HEK293 (cell line): ENCODE data around the gene UPK3BL2.
"Not testable (repeated sequence)": the region's sequence is repeated elsewhere in the genome, so short reads cannot be mapped to it uniquely, and the experiment has no call there.

Experiments used
- CTCF ChIA-PET: fragments of 350-600 bp; formaldehyde crosslinking; extraction: SDS; loops from one replicate; lab custom pipeline; 2021; ENCODE audit warnings: antibody characterized with exemption; lab: Yijun Ruan, JAX
- POLR2A ChIA-PET: fragments of 300-600 bp; formaldehyde crosslinking; extraction: SDS; loops from one replicate; lab custom pipeline; 2020; ENCODE audit warnings: antibody characterized with exemption, inconsistent platforms; lab: Yijun Ruan, JAX
- H3K27ac ChIP-seq: fragments of 200-500 bp; sonication (Bioruptor generic); 2 replicates; pipeline ENCODE4 v1.5.1; 2014; ENCODE audit warnings: low read depth, low read length, control low read depth, inconsistent platforms; ENCODE audit errors: extremely low read depth
- H3K36me3 ChIP-seq, 2 experiments: fragments of 200-500 bp in 1 of 2; sonication (Bioruptor generic) in 1 of 2; 1 replicate in 1 of 2; 2 replicates in 1 of 2; pipeline ENCODE4 v1.5.1; 2014 to 2017; ENCODE audit warnings: inconsistent platforms in 2 of 2, low read length in 2 of 2; ENCODE audit not compliant: control insufficient read depth in 2 of 2, insufficient read depth in 1 of 2
- H3K4me1 ChIP-seq: fragments of 200-500 bp; sonication (Bioruptor generic); 2 replicates; pipeline ENCODE4 v1.5.1; 2014; ENCODE audit warnings: mild to moderate bottlenecking, low read length, inconsistent platforms; ENCODE audit not compliant: control insufficient read depth, insufficient read depth
- H3K4me3 ChIP-seq: 2 replicates; pipeline ENCODE4 v1.5.1; 2011; ENCODE audit warnings: low read depth, mild to moderate bottlenecking, control low read depth, low read length, moderate library complexity
- H3K9me3 ChIP-seq: fragments of 200-500 bp; sonication (Bioruptor generic); 2 replicates; pipeline ENCODE4 v1.5.1; 2014; ENCODE audit warnings: low read depth, low read length, inconsistent platforms; ENCODE audit not compliant: control insufficient read depth, insufficient read depth
- EGR2 ChIP-seq: fragments of 450-650 bp; formaldehyde crosslinking; IDR thresholded peaks from 2 replicates; pipeline ENCODE4 v1.5.1; 2016; ENCODE audit warnings: low read depth, missing biosample characterization, missing genetic modification characterization
- KLF1 ChIP-seq: fragments of 450-650 bp; formaldehyde crosslinking; IDR thresholded peaks from 2 replicates; pipeline ENCODE4 v1.5.1; 2016; ENCODE audit warnings: missing biosample characterization, missing genetic modification characterization
- KLF17 ChIP-seq: fragments of 450-650 bp; formaldehyde crosslinking; IDR thresholded peaks from 2 replicates; pipeline ENCODE4 v1.5.1; 2016; ENCODE audit warnings: missing biosample characterization, missing genetic modification characterization
- SP3 ChIP-seq: fragments of 450-650 bp; formaldehyde crosslinking; IDR thresholded peaks from 2 replicates; pipeline ENCODE4 v1.5.1; 2016; ENCODE audit warnings: missing biosample characterization, missing genetic modification characterization
- TSHZ1 ChIP-seq: fragments of 450-650 bp; formaldehyde crosslinking; IDR thresholded peaks from 2 replicates; pipeline ENCODE4 v1.5.1; 2016; ENCODE audit warnings: missing biosample characterization, missing genetic modification characterization, borderline replicate concordance
- ZFHX2 ChIP-seq: fragments of 450-650 bp; formaldehyde crosslinking; conservative IDR thresholded peaks from 2 replicates; pipeline ENCODE4 v1.5.1; 2016; ENCODE audit warnings: missing biosample characterization, missing genetic modification characterization
- ZNF266 ChIP-seq: fragments of 450-650 bp; formaldehyde crosslinking; IDR thresholded peaks from 2 replicates; pipeline ENCODE4 v1.5.1; 2016; ENCODE audit warnings: missing biosample characterization, missing genetic modification characterization, low read depth
- ZNF398 ChIP-seq: fragments of 450-650 bp; formaldehyde crosslinking; IDR thresholded peaks from 2 replicates; pipeline ENCODE4 v1.5.1; 2017; ENCODE audit warnings: missing biosample characterization, missing genetic modification characterization
- TF ChIP-seq, protein P1 (sequence below): fragments of 450-650 bp; formaldehyde crosslinking; IDR thresholded peaks from 2 replicates; pipeline ENCODE4 v1.5.1; 2016; ENCODE audit warnings: missing biosample characterization, missing genetic modification characterization

UPK3BL2 gene

DNA sequence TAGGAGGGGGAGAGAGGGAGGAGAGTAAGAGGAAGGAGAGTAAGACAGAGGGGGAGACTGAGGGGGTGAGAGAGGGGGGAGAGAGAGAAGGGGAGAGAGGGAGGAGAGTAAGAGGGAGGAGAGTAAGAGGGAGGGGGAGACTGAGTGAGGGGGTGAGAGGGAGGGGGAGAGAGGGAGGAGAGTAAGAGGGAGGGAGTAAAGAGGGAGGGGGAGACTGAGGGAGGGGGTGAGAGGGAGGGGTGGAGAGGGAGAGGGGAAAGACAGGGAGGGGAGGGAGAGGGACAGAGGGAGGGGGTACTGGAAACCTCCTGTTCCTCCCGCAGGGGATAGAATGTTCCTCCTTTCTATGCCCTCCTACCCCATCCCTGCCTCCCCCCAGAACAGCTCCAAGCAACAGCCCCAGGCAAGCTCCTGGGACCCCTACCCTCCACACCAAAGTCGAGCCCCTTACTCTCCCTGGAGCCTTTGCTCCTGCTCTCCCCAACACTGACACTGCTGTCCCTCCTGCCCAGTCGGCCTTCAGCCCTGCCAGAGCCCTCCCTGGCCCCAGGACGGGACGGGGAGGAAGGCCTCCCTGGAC lies 30.8 kb downstream of the UPK3BL2 start (continued):
- TF ChIP-seq TSHZ1 (tag by site-specific recombination) (0 out of 2 replicates have a peak, but pooled peaks have one; percentile 30), ZFHX2 (tag by site-specific recombination) (peak; percentile 76), EGR2 (tag by site-specific recombination) (peak; percentile 54; the same call in 1 of the 2 replicates), SP3 (tag by site-specific recombination) (peak; percentile 67), KLF17 (peak; percentile 91), ZNF266 (peak; percentile 35; the same call in 1 of the 2 replicates), ZNF398 (tag by site-specific recombination) (0 out of 2 replicates have a peak, but pooled peaks have one; percentile 16), KLF1 (0 out of 2 replicates have a peak, but pooled peaks have one; percentile 50)
- TF ChIP-seq, protein P1, sequence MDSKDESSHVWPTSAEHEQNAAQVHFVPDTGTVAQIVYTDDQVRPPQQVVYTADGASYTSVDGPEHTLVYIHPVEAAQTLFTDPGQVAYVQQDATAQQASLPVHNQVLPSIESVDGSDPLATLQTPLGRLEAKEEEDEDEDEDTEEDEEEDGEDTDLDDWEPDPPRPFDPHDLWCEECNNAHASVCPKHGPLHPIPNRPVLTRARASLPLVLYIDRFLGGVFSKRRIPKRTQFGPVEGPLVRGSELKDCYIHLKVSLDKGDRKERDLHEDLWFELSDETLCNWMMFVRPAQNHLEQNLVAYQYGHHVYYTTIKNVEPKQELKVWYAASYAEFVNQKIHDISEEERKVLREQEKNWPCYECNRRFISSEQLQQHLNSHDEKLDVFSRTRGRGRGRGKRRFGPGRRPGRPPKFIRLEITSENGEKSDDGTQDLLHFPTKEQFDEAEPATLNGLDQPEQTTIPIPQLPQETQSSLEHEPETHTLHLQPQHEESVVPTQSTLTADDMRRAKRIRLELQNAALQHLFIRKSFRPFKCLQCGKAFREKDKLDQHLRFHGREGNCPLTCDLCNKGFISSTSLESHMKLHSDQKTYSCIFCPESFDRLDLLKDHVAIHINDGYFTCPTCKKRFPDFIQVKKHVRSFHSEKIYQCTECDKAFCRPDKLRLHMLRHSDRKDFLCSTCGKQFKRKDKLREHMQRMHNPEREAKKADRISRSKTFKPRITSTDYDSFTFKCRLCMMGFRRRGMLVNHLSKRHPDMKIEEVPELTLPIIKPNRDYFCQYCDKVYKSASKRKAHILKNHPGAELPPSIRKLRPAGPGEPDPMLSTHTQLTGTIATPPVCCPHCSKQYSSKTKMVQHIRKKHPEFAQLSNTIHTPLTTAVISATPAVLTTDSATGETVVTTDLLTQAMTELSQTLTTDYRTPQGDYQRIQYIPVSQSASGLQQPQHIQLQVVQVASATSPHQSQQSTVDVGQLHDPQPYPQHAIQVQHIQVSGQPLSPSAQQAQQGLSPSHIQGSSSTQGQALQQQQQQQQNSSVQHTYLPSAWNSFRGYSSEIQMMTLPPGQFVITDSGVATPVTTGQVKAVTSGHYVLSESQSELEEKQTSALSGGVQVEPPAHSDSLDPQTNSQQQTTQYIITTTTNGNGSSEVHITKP (tag by site-specific recombination) = 0 out of 2 replicates have a peak, but pooled peaks have one; percentile 28

DNA sequence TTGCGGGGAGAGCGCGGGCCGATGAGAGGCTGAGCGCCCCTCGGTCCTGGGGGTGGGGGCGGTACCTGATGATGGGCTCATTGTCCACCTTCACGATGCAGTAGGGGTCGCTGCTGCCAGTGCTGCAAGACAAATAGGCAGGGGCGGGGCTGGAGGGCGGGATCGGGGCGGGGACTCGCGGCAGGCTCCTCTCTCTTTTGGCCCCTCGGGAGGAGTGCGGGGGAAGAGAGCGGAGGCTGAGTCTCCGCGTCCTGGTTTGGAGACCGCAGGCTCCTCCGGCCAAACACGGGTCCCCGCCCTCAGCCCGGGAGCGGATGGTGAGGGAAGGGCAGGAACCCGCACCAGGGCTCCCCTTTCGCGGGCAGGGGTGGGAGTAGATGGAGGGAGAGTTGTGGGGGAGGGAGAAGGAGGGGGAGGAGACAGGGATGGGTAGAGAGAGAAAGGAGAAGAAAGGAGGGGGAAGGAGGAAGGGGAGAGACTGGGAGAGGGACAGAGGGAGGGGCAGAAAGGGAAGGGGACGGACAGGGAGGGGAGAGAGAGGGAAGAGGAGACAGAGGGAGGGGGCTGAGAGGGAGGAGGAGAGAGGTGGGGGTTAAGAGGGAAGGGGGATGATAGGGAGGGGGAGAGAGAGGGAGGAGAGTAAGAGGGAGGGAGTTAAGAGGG lies 31.5 kb downstream of the UPK3BL2 start:
- H3K9me3 ChIP-seq, CTCF ChIA-PET, H3K27ac ChIP-seq, H3K4me3 ChIP-seq, H3K4me1 ChIP-seq, H3K36me3 ChIP-seq, POLR2A ChIA-PET: not testable (repeated sequence)

- H3K4me3 ChIP-seq, H3K9me3 ChIP-seq, POLR2A ChIA-PET, H3K36me3 ChIP-seq, H3K27ac ChIP-seq, CTCF ChIA-PET, H3K4me1 ChIP-seq: not testable (repeated sequence)
Observed at GRCh38 chr7:102510575-102510974, 32.9 kb downstream of the UPK3BL2 start.

- H3K4me1 ChIP-seq, H3K27ac ChIP-seq, POLR2A ChIA-PET, H3K36me3 ChIP-seq, H3K4me3 ChIP-seq, H3K9me3 ChIP-seq, CTCF ChIA-PET: not testable (repeated sequence)
Observed at GRCh38 chr7:102507410-102508088, 35.9 kb downstream of the UPK3BL2 start.

DNA sequence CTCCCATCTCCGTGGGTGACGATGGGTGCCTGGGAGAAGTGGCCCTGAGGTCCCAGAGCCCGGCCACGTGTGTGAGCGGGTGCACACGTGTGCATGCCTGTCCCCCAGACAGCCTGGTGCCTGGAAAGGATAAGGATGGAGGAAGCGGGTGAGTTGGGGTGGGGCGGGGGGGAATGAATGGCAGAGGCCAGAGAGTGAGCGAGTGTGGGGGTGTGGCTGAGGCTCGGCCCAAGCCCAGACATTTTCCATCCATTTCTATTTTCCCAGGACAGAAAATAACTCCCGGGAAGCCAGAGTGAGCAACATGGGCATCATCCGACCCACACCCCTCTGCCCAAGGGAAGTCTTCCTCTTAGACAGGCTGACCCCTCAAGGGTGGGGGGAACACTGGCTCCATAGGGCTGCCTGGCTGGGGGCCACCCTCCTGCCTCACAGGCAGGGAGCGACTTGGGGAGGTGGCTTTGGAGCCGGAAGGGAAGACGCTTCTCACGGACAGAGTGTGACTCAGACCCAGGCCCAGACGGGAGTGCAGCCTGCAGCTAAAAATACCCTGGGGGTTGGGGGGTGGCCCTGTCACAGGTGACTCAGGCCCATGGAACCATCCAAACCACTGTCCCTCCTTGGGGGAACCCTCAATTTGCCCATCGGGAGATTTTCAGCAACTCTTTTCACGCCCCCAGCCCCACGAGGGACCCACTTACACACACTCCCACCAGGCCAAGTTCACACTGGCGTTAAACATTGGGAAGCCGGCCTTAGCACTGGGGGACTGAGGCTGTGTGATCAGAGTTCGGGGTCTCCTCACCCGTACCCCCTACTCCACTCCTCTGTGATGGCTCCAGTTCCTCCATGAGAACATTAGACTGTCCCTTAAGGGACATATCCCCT lies 38.0 kb downstream of the UPK3BL2 start:
- H3K4me1 ChIP-seq, H3K36me3 ChIP-seq, H3K27ac ChIP-seq, H3K9me3 ChIP-seq, H3K4me3 ChIP-seq, CTCF ChIA-PET, POLR2A ChIA-PET: not testable (repeated sequence)
